Measurements from ENCODE around the gene FAM200A.
A peak's percentile ranks its signal among the peaks of the same experiment; 100 is the strongest.
"Not testable (repeated sequence)": the region's sequence is repeated elsewhere in the genome, so short reads cannot be mapped to it uniquely, and the experiment has no call there.

Gene FAM200A

DNA sequence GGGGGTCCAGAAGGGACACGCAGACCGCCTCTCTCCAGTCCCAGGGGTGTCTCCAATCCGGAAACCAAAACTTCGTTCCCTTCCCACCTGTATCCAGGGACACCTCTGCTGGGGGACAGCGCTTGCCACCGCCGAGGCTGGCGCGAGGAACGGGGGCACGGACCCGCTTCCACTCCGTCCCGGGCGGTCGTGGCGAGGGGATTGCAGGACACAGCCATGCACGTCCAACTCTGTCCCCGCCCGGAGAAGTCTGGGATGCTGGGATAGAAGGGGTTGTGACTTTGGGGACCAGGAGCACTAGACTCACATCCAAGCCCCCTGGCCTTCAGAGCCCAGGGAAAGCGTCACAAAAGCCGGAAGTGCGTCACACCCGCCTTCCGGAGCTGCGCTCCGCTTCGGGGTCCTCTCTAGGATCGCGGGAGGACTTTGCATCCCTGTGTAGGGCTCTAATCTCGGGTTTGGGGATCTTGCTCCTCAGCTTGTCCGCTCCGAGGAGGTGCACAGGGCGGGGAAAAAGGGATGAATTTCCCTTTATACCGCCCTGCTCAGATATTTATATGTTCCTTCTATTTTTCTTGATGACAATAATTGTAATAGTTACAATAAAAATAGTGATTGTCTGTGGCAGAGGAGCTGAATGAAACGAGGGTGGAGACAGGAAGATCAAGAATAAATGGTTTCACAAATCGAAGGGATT lies at the start of gene FAM200A:
FAM200A (minus strand) TSS at position 348 of the 697 bp plus-strand sequence. CDS start 3,707 bp downstream, outside the sequence.
- DNase-seq (ENCODE audit: insufficient read length, low spot score) (peak; percentile 94), FAIRE-seq (peak; percentile 68)
- TF ChIP-seq, protein P1, sequence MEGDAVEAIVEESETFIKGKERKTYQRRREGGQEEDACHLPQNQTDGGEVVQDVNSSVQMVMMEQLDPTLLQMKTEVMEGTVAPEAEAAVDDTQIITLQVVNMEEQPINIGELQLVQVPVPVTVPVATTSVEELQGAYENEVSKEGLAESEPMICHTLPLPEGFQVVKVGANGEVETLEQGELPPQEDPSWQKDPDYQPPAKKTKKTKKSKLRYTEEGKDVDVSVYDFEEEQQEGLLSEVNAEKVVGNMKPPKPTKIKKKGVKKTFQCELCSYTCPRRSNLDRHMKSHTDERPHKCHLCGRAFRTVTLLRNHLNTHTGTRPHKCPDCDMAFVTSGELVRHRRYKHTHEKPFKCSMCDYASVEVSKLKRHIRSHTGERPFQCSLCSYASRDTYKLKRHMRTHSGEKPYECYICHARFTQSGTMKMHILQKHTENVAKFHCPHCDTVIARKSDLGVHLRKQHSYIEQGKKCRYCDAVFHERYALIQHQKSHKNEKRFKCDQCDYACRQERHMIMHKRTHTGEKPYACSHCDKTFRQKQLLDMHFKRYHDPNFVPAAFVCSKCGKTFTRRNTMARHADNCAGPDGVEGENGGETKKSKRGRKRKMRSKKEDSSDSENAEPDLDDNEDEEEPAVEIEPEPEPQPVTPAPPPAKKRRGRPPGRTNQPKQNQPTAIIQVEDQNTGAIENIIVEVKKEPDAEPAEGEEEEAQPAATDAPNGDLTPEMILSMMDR (IDR thresholded peaks at IDR 0.05; ENCODE audit: insufficient read depth, missing control alignments): no peak

DNA sequence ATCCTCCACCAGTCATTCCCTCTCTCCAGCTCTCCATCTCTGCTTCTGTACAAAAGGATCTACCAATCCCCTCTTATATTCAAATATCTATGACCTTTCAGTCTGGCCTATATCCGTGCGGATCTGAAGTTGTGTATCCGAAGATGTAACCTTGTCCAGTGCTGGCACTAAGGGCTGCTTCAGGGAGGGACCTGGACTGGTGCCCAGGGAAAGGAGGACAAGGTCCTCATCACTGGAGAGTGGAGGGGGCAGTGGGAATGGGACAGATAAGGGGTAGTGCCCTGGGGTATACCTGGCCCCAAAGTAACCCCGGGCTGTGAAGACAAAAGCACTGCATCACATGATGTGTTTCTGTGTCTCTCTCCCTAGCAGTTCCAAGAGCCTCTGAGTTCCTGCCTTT lies 47.9 kb upstream of the FAM200A start:
- FAIRE-seq (no peak), DNase-seq (ENCODE audit: insufficient read length, low spot score) (no peak)
- TF ChIP-seq, protein P1 (IDR thresholded peaks at IDR 0.05; ENCODE audit: insufficient read depth, missing control alignments): no peak

DNA sequence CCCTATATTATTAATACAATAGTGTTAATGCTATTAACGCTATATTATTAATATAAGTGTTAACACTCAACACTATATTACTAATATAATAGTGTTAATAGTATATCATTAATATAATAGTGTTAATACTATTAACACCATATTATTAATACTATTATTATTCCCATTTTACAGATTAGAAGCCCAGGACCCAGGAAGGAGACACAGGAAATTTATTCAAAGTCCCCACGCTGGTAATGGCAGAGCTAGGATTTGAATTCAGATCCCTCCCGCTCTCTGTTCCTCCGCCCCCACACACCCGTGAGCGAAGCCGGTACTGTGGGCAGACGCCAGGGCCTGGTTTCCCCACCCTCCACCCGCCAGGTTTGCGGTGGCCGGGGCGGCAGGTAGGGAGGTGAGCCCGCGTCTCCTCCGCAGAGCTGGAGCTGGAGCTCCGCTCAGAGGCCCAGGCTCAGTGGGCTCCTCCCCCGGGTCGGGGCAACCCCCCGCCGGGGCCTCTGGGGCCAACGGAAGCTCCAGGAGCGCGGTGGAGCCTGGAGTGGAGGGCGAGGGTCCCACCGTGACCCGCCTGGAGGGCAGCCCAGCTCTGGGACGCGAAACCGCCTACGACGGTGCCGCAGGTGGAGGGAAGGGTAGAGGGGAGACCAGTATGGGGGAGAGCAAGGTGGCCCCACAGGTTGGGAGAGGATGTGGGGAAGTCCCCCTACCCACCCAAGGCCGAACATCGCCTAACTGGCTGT lies 46.0 kb upstream of the FAM200A start, which contains the start of gene TMEM225B:
TMEM225B (plus strand) TSS at position 506 of the 740 bp plus-strand sequence. CDS start 6,122 bp downstream, outside the sequence.
- FAIRE-seq (no peak), DNase-seq (ENCODE audit: insufficient read length, low spot score) (no peak)

DNA sequence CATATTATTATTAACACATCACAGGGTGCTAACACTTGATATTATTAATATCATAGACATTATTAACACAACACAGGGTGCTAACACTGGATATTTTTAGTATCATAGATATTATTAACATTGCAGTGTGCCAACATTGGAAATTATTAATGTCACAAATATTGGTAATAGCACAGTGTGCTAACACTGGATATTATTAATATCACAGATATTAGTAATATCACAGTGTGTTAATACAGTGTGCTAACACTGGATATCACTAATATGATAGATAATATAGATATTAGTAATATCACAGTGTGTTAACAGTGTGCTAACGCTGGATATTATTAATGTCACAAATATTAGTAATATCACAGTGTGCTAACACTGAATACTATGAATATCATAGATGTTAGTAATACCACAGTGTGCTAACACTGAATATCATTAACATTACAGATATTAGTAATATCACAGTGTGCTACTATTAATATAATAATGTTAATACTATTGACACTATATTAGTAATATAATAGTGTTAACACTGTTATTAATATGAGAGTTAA lies 44.6 kb upstream of the FAM200A start:
- FAIRE-seq: no peak
- TF ChIP-seq, protein P1 (IDR thresholded peaks at IDR 0.05; ENCODE audit: insufficient read depth, missing control alignments): no peak
- DNase-seq (ENCODE audit: insufficient read length, low spot score): no peak

More for the DNA sequence above, 46.0 kb upstream of the FAM200A start, which contains the start of gene TMEM225B:
- TF ChIP-seq, protein P1 (IDR thresholded peaks at IDR 0.05; ENCODE audit: insufficient read depth, missing control alignments): no peak

DNA sequence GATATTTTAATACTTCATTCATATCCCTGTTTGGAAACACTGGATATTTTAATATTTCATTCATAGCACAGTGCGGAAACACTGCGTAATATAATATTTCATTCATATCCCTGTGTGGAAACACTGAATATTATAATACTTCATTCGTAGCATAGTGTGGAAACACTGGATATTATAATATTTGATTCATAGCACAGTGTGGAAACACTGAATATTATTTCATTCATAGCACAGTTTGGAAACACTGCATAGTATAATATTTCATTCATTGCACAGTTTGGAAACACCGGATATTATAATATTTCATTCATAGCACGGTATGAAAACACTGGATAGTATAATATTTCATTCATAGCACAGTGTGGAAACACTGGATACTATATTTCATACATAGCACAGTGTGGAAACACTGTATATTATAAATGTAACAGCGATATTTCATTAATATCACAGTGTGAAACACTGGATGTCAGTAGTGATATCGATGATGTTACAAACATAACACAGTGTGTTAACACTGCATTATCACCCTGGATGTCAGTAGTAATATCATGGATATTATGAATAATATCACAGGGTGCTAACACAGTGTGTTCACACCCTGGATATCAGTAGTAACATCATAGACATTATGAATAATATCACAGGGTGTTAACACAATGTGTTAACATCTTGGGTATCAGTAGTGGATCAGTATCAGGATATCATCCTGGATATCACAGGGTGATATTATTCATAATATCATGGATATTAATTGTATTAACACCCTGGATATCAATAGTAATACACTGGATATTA lies 43.2 kb upstream of the FAM200A start:
- TF ChIP-seq, protein P1 (IDR thresholded peaks at IDR 0.05; ENCODE audit: insufficient read depth, missing control alignments): no peak

DNA sequence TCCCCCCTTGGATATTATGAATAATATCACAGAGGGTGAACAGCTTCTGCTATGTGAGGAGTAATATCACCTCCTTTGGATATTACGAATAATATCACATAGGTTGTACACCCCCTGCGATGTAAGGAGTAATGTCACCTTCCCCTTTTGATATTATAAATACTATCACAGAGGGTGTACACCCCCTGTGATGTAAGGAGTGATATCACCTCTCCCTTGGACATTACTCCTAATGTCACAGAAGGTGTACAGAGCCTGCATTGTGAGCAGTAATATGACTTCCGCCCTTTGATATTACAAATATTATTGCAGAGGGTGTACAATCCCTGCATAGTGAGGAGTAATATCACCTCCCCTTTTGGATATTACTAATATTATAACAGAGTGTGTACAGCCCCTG lies 37.0 kb upstream of the FAM200A start:
- FAIRE-seq: no peak
- no peak for DNase-seq (ENCODE audit: insufficient read length, low spot score)
- TF ChIP-seq, protein P1 (IDR thresholded peaks at IDR 0.05; ENCODE audit: insufficient read depth, missing control alignments): no peak

More for the DNA sequence above, 43.2 kb upstream of the FAM200A start:
- no peak for DNase-seq (ENCODE audit: insufficient read length, low spot score)
- FAIRE-seq: no peak

DNA sequence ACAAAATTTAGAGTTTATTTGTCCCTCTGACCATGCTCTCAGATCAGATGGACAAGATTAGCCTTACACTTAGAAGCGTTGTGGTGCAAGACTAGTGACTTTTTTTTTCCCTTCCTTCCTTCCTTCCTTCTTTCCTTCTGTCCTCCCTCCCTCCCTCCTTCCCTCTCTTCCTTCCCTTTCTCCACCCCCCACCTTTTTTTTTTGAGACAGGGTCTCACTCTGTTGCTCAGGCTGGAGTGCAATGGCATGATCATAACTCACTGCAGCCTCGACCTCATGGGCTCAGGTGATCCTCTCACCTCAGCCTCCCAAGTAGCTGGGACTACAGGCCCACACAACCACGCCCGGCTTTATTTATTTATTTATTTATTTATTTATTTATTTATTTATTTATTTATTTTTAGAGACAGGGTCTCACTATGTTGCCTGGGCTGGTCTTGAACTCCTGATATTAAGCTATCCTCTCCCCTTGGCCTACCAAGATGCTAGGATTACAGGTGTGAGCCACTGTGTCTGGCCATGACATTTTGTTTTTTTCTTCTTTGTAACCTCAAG lies 28.9 kb upstream of the FAM200A start:
- not testable (repeated sequence) for DNase-seq (ENCODE audit: insufficient read length, low spot score); FAIRE-seq
